HG03025 (cell line): ENCODE results near the gene THRSP.
"Not testable (repeated sequence)": the region's sequence is repeated elsewhere in the genome, so short reads cannot be mapped to it uniquely, and the experiment has no call there.

Source experiments
- ATAC-seq: cut with Tn5 transposase; IDR thresholded peaks from one replicate; pipeline ENCODE4 v1.9.1; 2021; ENCODE audit warnings: mild to moderate bottlenecking, moderate library complexity; ENCODE audit not compliant: unreplicated experiment, low FRiP score

THRSP gene

DNA sequence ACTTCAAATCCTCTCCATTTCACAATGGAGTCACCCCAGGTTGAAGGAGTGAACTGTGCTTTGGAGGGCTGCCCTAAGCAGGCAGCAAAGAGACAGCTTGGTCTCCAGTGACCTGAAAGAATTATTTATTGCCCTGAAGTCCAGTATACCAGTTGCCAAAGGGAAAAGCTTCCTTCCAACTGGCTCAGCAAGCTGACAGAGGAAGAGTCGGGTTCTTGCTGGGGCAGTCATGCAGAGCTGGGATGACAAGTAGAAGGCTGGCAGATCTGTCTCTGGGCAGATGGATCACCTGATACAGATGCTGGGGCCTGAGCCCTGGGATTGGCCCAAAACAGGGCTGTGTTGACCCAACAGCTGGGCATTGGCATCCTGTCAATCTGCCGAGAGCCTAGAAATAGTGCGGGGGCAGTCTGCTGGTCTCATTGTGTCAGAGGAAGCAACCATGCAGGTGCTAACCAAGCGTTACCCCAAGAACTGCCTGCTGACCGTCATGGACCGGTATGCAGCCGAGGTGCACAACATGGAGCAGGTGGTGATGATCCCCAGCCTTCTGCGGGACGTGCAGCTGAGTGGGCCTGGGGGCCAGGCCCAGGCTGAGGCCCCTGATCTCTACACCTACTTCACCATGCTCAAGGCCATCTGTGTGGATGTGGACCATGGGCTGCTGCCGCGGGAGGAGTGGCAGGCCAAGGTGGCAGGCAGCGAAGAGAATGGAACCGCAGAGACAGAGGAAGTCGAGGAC lies at the start of gene THRSP:
Gene THRSP, plus strand, starts transcription at position 422 of the 742 bp plus-strand sequence. Its CDS starts 21 bp downstream, at position 443.
- no peak for ATAC-seq

DNA sequence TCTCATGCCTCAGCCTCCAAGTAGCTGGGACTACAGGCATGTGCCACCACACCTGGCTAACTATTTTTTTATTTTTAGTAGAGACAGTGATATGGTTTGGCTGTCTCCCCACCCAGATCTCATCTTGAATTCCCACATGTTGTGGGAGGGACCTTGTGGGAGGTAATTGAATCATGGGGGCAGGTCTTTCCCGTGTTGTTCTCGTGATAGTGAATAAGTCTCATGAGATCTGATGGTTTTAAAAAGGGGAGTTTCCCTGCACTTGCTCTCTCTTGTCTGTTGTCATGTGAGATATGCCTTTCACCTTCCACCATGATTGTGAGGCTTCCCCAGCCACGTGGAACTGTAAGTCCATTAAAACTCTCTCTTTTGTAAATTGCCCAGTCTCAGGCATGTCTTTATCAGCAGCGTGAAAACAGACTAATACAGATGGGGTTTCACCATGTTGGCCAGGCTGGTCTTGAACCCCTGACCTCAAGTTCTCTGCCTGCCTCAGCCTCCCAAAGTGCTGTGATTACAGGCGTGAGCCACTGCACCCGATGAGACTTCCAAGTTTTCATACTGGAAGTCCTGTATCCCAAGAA lies 48.6 kb upstream of the THRSP start:
- ATAC-seq, result not testable (repeated sequence)

DNA sequence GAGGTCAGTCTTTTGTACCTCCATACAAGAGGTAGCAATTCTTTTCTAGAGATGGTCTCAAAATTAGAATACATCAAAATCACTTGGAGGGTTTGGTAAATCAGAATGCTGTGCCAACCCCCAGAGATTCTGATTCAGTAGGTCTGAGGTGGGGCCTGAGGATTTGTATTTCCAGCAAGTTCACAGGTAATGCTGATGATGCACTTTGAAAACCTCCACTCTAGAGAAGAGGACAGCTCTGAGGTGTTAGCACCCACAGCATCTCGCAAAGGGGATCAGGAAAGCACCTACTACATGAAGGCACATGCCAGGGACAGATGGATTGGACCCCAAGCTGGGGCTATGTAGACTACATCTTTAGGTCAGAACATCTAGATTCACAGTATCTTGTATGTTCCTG lies 47.8 kb upstream of the THRSP start:
- ATAC-seq, result no peak

GRCh38 chr11:78019808-78020207 lies 43.9 kb upstream of the THRSP start:
- no peak for ATAC-seq

DNA sequence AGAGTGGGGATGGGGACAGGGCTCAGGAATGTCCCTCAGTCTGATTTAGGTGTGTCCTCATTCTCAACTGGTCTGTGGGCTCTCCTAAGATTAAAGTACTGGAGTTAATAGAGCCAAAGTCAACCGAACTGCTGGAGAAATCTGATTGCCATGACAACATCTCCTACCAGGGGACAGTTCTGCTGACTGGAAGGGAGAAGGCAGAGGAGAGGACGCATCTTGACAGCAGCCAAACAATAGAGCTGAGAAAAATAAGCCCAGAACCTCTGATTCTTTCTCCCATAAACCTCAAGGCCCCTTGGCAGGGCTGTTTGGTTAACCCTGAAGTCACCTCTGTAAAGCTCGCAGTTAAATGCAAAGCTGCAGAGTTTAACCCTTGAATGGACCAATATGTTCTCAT lies 43.4 kb upstream of the THRSP start:
- ATAC-seq, result no peak

DNA sequence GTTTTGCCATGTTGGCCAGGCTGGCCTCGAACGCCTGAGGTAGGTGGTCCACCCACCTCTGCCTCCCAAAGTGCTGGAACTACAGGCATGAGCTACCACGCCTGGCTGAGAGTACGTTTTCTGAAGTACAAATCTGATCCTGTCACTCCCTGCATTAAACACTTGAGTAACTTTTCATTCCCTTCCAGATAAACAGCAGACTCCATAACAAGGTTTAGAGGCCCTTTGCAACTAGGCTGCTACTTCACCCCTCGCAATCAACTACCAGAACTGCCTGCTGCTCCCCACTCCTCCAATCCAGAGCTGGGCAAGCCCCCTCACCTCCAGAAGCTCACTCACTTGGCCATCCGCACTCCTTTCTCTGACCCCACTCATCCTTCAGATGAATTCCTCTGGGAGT lies 42.0 kb upstream of the THRSP start:
- no peak for ATAC-seq

DNA sequence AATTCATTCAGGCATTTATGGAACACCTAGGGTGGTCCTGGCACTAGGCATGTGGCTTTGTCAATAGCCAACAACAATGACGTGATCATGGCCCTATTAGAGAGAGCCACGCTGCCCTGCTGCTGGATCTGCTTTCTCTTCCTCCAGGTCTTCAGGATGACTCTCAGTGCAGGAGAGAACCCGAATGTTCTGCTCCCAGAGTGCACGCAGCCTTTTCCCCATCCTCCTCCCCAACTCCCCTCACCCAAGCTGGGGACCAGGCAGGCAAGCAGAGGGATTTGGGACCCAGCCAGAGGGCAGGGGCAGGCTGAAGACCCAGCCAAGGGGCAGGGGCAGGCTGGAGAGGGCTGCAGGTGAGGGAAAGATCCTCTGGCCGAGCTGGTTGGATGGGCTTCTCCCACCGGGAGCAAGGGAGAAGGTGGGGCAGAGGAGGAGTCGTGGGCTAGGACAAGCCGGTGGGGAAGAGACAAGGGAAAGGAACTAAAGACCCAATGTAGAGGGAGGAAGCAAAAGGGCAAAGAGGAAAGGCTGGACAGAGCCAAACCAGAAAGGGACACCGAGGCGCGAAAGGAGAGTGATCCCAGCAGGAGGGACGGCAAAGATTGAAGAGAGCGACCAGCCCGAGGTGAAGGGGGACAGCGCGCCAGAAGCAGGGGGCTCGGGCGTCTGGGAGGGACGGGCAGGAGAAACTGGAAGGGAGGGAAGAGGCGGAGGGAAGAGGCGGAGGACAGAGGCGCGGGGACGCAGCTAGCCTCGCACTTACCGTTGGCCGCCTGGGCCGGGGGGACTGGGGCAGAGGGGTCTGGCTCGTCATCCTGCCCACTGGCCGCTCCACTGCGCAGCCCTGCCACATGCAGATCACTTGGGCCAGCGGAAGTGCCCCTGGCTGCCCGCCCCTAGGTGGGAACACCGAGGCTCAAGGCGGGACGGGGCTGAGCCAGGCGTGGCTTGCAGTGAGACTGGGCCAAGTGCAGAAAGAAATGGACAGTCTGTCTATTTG lies 41.0 kb upstream of the THRSP start, which contains the start of gene KCTD14:
Gene KCTD14, minus strand, starts transcription at position 880 of the 1,000 bp plus-strand sequence. Its CDS starts 27 bp downstream, at position 853.
- no peak for ATAC-seq

DNA sequence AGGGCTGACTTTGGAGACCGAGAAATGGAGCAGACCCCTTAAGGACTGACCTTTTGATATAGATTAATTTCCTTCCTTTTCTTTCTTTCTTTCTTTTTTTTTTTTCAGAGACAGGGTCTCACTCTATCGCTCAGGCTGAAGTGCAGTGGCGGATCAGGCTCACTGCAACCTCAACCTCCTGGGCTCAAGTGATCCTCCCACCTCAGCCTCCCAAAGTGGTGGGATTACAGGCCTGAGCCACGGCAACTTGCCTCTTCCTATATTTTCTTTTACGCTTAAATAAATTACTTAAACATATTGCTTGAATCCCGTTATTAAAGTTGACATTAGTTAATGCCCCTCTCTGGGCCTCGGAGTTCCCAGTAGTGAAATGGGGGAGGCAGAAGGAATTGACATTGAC lies 40.2 kb upstream of the THRSP start:
- ATAC-seq, result no peak

- ATAC-seq, result no peak
These were observed 38.3 kb upstream of the THRSP start for GRCh38 chr11:78025378-78025777.

- no peak for ATAC-seq
These were observed 35.9 kb upstream of the THRSP start for GRCh38 chr11:78027759-78028158.

DNA sequence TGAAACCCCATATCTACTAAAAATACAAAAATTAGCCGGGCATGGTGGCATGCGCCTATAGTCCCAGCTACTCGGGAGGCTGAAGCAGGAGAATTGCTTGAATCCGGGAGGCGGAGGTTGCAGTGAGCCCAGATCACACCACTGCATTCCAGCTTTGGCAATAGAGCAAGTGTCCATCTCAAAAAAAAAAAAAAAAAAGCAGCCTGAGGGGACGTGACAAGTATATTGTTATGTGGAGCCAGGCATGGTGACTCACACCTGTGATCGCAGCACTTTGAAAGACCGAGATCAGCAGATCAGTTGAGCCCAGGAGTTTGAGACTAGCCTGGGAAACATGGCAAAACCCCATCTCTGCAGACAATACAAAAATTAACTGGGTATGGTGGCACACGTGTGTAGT lies 35.2 kb upstream of the THRSP start:
- not testable (repeated sequence) for ATAC-seq

- no peak for ATAC-seq
These were observed 33.0 kb upstream of the THRSP start for GRCh38 chr11:78030429-78031325.

DNA sequence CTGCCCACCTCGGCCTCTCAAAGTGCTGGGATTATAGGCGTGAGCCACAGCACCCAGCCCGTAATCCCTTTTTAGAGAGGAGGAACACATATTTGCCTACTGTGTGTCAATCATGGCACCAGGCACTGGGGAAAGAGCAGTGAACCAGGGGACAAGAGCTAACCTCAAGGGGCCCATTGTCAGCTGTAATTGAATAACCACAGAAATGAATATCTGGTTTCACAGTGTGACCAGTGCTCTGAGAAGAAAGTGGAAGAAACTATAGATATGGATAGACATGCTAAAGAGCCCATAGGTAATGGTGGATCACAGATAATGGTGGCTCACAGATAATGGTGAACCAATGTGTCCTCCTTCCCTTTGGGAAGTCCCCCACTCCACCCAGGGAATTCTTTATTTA lies 32.0 kb upstream of the THRSP start:
- no peak for ATAC-seq

DNA sequence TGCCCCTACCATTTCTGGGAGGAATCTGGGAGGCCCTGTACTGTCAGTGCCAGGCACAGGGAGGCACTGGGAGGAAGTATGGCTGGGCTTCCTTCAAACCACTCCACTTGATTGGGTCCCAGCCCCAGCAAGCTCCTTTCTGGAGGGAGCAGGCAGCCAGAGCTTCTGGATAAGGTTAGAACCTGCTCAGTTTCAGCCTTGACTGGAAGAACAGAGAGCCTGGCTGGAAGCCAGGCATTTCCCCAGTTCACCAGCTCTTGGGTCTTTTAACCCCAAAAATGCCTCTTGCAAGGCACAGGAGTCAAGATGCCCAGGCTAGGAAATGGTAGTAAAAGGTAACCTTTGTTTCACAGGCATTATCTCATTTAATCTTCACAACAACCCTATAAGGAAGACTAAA lies 31.6 kb upstream of the THRSP start:
- ATAC-seq, result no peak

DNA sequence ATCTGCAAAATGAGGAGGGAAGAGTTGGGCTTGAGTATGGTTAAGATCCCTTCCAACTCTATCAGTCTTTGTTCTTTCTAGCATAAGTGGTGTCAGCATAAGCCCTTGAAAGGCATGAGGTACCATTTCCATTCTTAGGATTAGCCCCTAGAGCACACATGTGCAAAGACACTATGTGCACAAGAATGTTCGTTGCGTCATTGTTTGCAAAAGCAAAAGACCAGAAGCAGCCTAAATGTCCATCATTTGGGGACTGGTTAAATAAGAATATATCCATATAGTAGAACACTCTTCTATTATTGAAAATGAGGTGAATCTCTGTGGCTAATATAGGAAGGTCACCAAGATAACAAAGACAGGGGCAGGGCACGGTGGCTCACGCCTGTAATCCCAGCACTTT lies 30.6 kb upstream of the THRSP start:
- no peak for ATAC-seq

- no peak for ATAC-seq
These were observed 29.0 kb upstream of the THRSP start for GRCh38 chr11:78034623-78035022.

- no peak for ATAC-seq
These were observed 27.3 kb upstream of the THRSP start for GRCh38 chr11:78036313-78036712.

- ATAC-seq, result no peak
These were observed 26.6 kb upstream of the THRSP start for GRCh38 chr11:78037056-78037455.

GRCh38 chr11:78037825-78038620 lies 25.6 kb upstream of the THRSP start:
- no peak for ATAC-seq
